HepG2 (cell line): Measurements from ENCODE around the gene FMNL1. TPM values are rescaled to one million over a fixed set of nuclear protein-coding genes. Genes with fewer than 3 reads are reported as not detected.
A peak's percentile ranks its signal among the peaks of the same experiment; 100 is the strongest.

Source experiments
- ATF7 ChIP-seq, 2 experiments: fragments of 450-650 bp in 1 of 2; sonication (generic) in 1 of 2; formaldehyde crosslinking in 1 of 2; IDR thresholded peaks; 2 replicates each; pipeline versions ENCODE4 v1.4.0 to v1.6.1; 2016 to 2020; ENCODE audit warnings: antibody characterized with exemption in 1 of 2, mild to moderate bottlenecking in 1 of 2, missing genetic modification reagents in 1 of 2
- CCDC6 ChIP-seq: sonication (generic); formaldehyde crosslinking; IDR thresholded peaks from 2 replicates; pipeline ENCODE4 v1.8.1; 2022; ENCODE audit warnings: mild to moderate bottlenecking, missing genetic modification reagents, moderate library complexity
- CEBPG ChIP-seq: IDR thresholded peaks from 2 replicates; pipeline ENCODE4 v1.6.1; 2016
- ETV5 ChIP-seq: IDR thresholded peaks from 2 replicates; pipeline ENCODE4 v1.6.1; 2018; ENCODE audit warnings: missing biosample characterization, missing genetic modification reagents, inconsistent platforms, borderline replicate concordance
- FOXA3 ChIP-seq: IDR thresholded peaks from 2 replicates; pipeline ENCODE4 v1.6.1; 2016; ENCODE audit warnings: missing genetic modification reagents, missing compliant biosample characterization
- HHEX ChIP-seq: IDR thresholded peaks from 2 replicates; pipeline ENCODE4 v1.6.1; 2016; ENCODE audit warnings: control low read depth
- LCORL ChIP-seq, 2 experiments: fragments of 450-650 bp in 1 of 2; sonication (generic) in 1 of 2; formaldehyde crosslinking in 1 of 2; IDR thresholded peaks; 2 replicates each; pipeline versions ENCODE4 v1.5.0 to v1.6.1; 2017 to 2020; ENCODE audit warnings: antibody characterized with exemption in 1 of 2, missing genetic modification reagents in 1 of 2
- NCOR1 ChIP-seq: fragments of 200-600 bp; sonication (generic); IDR thresholded peaks from 2 replicates; pipeline ENCODE4 v1.7.0; 2017; ENCODE audit warnings: antibody characterized with exemption, low read length, borderline replicate concordance
- NONO ChIP-seq, 2 experiments: fragments of 450-650 bp in 1 of 2; sonication (generic) in 1 of 2; formaldehyde crosslinking in 1 of 2; IDR thresholded peaks in 1 of 2; conservative IDR thresholded peaks in 1 of 2; 2 replicates each; pipeline versions ENCODE4 v1.6.1 to v1.8.0; 2017 to 2022; ENCODE audit warnings: mild to moderate bottlenecking in 1 of 2, missing genetic modification reagents in 1 of 2, moderate library complexity in 1 of 2
- POLR2A ChIP-seq, 2 experiments: IDR thresholded peaks; 2 replicates each; pipeline ENCODE4 v1.6.1; 2011; ENCODE audit warnings: low read depth in 2 of 2, low read length in 2 of 2, mild to moderate bottlenecking in 1 of 2, moderate library complexity in 1 of 2; ENCODE audit not compliant: insufficient read depth in 1 of 2
- RARG ChIP-seq: sonication (generic); formaldehyde crosslinking; IDR thresholded peaks from 2 replicates; pipeline ENCODE4 v1.4.0; 2020; ENCODE audit warnings: low read depth, mild to moderate bottlenecking, missing genetic modification reagents
- RELA ChIP-seq: sonication (generic); formaldehyde crosslinking; IDR thresholded peaks from 2 replicates; pipeline ENCODE4 v1.4.0; 2020; ENCODE audit warnings: missing genetic modification reagents
- RFX5 ChIP-seq: IDR thresholded peaks from 2 replicates; pipeline ENCODE4 v1.6.1; 2011; ENCODE audit warnings: low read depth, low read length, improper control_type of control experiment
- RFXAP ChIP-seq: sonication (generic); formaldehyde crosslinking; IDR thresholded peaks from 2 replicates; pipeline ENCODE4 v1.4.0; 2020; ENCODE audit warnings: missing genetic modification reagents, borderline replicate concordance
- SMARCC2 ChIP-seq: fragments of 450-650 bp; IDR thresholded peaks from 2 replicates; pipeline ENCODE4 v1.6.1; 2017; ENCODE audit warnings: antibody characterized with exemption, mild to moderate bottlenecking
- SOX5 ChIP-seq: IDR thresholded peaks from 2 replicates; pipeline ENCODE4 v1.6.1; 2016; ENCODE audit warnings: borderline replicate concordance
- SOX6 ChIP-seq, 2 experiments: fragments of 450-650 bp in 1 of 2; sonication (generic) in 1 of 2; formaldehyde crosslinking in 1 of 2; IDR thresholded peaks; 2 replicates each; pipeline versions ENCODE4 v1.4.0 to v1.6.1; 2017 to 2020; ENCODE audit warnings: antibody characterized with exemption in 1 of 2, mild to moderate bottlenecking in 1 of 2, missing genetic modification reagents in 1 of 2
- SRY ChIP-seq: sonication (generic); formaldehyde crosslinking; IDR thresholded peaks from 2 replicates; pipeline ENCODE4 v1.8.0; 2022; ENCODE audit warnings: mild to moderate bottlenecking, missing genetic modification reagents
- TCF12 ChIP-seq, 2 experiments: fragments of 450-650 bp in 1 of 2; sonication (generic) in 1 of 2; formaldehyde crosslinking in 1 of 2; IDR thresholded peaks; 2 replicates each; pipeline versions ENCODE4 v1.6.1 to v1.8.0; 2017 to 2022; ENCODE audit warnings: antibody characterized with exemption in 1 of 2, mild to moderate bottlenecking in 1 of 2, missing genetic modification reagents in 1 of 2, moderate library complexity in 1 of 2
- TEAD3 ChIP-seq: optimal IDR thresholded peaks from 2 replicates; pipeline ENCODE3; 2016; ENCODE audit warnings: borderline replicate concordance
- ZBTB21 ChIP-seq: sonication (generic); formaldehyde crosslinking; IDR thresholded peaks from 2 replicates; pipeline ENCODE4 v1.4.0; 2020; ENCODE audit warnings: missing genetic modification reagents
- ZFYVE20 ChIP-seq: sonication (generic); formaldehyde crosslinking; IDR thresholded peaks from 2 replicates; pipeline ENCODE4 v1.8.0; 2023; ENCODE audit warnings: low read depth, mild to moderate bottlenecking, moderate library complexity, missing genetic modification reagents, borderline replicate concordance
- ZNF292 ChIP-seq: sonication (generic); formaldehyde crosslinking; IDR thresholded peaks from 2 replicates; pipeline ENCODE4 v1.8.1; 2022; ENCODE audit warnings: mild to moderate bottlenecking, low read depth, missing genetic modification reagents, borderline replicate concordance
- ZNF547 ChIP-seq: sonication (generic); formaldehyde crosslinking; IDR thresholded peaks from 2 replicates; pipeline ENCODE4 v1.5.1; 2020; ENCODE audit warnings: mild to moderate bottlenecking, missing genetic modification reagents
- ZNF570 ChIP-seq: sonication (generic); formaldehyde crosslinking; IDR thresholded peaks from 2 replicates; pipeline ENCODE4 v1.4.0; 2020; ENCODE audit warnings: mild to moderate bottlenecking, missing genetic modification reagents, borderline replicate concordance
- ZNF572 ChIP-seq: sonication (generic); formaldehyde crosslinking; IDR thresholded peaks from 2 replicates; pipeline ENCODE4 v1.5.1; 2020; ENCODE audit warnings: mild to moderate bottlenecking, missing genetic modification reagents
- ZNF616 ChIP-seq: sonication (generic); formaldehyde crosslinking; IDR thresholded peaks from 2 replicates; pipeline ENCODE4 v1.5.0; 2020; ENCODE audit warnings: low read depth, mild to moderate bottlenecking, missing genetic modification reagents
- ZNF703 ChIP-seq: sonication (generic); formaldehyde crosslinking; IDR thresholded peaks from 2 replicates; pipeline ENCODE4 v1.5.1; 2020; ENCODE audit warnings: missing genetic modification reagents, mild to moderate bottlenecking, moderate library complexity, borderline replicate concordance
- ZNF775 ChIP-seq: sonication (generic); formaldehyde crosslinking; IDR thresholded peaks from 2 replicates; pipeline ENCODE4 v1.4.0; 2020; ENCODE audit warnings: missing genetic modification reagents, mild to moderate bottlenecking, moderate library complexity, borderline replicate concordance
- ZSCAN25 ChIP-seq: sonication (generic); formaldehyde crosslinking; IDR thresholded peaks from 2 replicates; pipeline ENCODE4 v1.8.0; 2022; ENCODE audit warnings: mild to moderate bottlenecking, missing genetic modification reagents
- polyA plus RNA-seq, 8 experiments: library from polyadenylated mRNA; depleted of rRNA in 3 of 8; stranded (reverse) in 7 of 8; unstranded in 1 of 8; fragments of >200 nt; fragmentation: Illumina TruSeq in 4 of 8; extraction: Trizol in 4 of 8; gene quantifications; 2 replicates each; pipeline versions ENCODE4 v1.2.1 to v1.2.3, GENCODE V29; 2011 to 2016; ENCODE audit warnings: low read depth in 4 of 8, missing spikeins in 1 of 8, mixed read lengths in 1 of 8; ENCODE audit not compliant: insufficient read depth in 1 of 8
- total RNA-seq, 5 experiments: library from RNA; depleted of rRNA; stranded (reverse); fragments of >200 nt; fragmentation: Illumina TruSeq; extraction: Trizol; gene quantifications; 2 replicates each; pipeline ENCODE4 v1.2.3, GENCODE V29; 2016; ENCODE audit warnings: low read depth in 1 of 5
- TF ChIP-seq, protein P1 (sequence below): sonication (generic); formaldehyde crosslinking; IDR thresholded peaks from 2 replicates; pipeline ENCODE4 v1.5.0; 2020; ENCODE audit warnings: missing genetic modification reagents, mild to moderate bottlenecking, borderline replicate concordance
- TF ChIP-seq, protein P2 (sequence below): sonication (generic); formaldehyde crosslinking; IDR thresholded peaks from 2 replicates; pipeline ENCODE4 v1.4.0; 2020; ENCODE audit warnings: mild to moderate bottlenecking, missing genetic modification reagents

The FMNL1 gene
- total and polyA plus RNA-seq, 2 of the 13 experiments (the other 11 are each of a cell fraction or from before 2014, with no cell fraction given): 0.53 to 0.70 TPM

DNA sequence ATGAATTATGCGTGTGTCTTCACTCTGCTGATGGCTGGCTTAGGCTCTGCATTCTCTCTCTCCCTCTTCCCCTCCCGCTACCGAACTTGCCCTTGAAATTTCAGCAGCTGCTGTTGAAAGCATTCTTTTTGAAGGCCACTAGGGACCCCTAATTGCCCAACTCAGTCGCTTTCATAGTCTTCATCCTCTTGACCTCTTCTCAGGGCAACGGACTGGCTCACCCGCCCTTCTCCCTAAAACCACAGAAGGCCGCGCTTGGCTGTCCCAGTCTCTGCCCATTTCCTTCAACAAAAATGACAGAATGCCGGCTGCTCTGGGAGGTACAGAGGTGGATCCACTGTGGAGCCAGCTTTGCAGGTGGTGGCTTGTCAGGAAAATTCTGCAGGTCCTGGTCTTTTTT, 21.0 kb upstream of the FMNL1 start (continued):
- no peak for TF ChIP-seq LCORL (IDR thresholded peaks at IDR 0.05)
- TF ChIP-seq LCORL (CRISPR knock-in tag; IDR thresholded peaks at IDR 0.05): no peak
- no peak for TF ChIP-seq SOX6 (IDR thresholded peaks at IDR 0.05)
- TF ChIP-seq SOX6 (CRISPR knock-in tag; IDR thresholded peaks at IDR 0.05): peak; percentile 80
- TF ChIP-seq ZNF570 (CRISPR knock-in tag): no peak
- TF ChIP-seq CCDC6 (CRISPR knock-in tag): no peak
- no peak for TF ChIP-seq POLR2A (IDR thresholded peaks at IDR 0.05; ENCODE audit: insufficient read depth in 1 of 2, low read depth in 2 of 2, low read length in 2 of 2)
- TF ChIP-seq ZSCAN25 (CRISPR knock-in tag): no peak
- TF ChIP-seq ATF7 (IDR thresholded peaks at IDR 0.05): no peak
- TF ChIP-seq ATF7 (CRISPR knock-in tag; IDR thresholded peaks at IDR 0.05): no peak
- TF ChIP-seq SOX5 (CRISPR knock-in tag): peak; percentile 19; the same call in 1 of the 2 replicates
- 0 out of 2 replicates have a peak, but pooled peaks have one; percentile 28 for TF ChIP-seq NCOR1
- TF ChIP-seq, protein P1, sequence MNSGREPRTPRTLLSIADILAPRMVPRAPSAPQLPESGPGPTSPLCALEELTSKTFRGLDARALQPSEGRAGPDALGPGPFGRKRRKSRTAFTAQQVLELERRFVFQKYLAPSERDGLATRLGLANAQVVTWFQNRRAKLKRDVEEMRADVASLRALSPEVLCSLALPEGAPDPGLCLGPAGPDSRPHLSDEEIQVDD (CRISPR knock-in tag): no peak
- no peak for TF ChIP-seq SMARCC2
- TF ChIP-seq, protein P2, sequence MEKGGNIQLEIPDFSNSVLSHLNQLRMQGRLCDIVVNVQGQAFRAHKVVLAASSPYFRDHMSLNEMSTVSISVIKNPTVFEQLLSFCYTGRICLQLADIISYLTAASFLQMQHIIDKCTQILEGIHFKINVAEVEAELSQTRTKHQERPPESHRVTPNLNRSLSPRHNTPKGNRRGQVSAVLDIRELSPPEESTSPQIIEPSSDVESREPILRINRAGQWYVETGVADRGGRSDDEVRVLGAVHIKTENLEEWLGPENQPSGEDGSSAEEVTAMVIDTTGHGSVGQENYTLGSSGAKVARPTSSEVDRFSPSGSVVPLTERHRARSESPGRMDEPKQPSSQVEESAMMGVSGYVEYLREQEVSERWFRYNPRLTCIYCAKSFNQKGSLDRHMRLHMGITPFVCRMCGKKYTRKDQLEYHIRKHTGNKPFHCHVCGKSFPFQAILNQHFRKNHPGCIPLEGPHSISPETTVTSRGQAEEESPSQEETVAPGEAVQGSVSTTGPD (CRISPR knock-in tag): no peak
- TF ChIP-seq RFX5: no peak
- TF ChIP-seq ZNF703 (CRISPR knock-in tag): 0 out of 2 replicates have a peak, but pooled peaks have one; percentile 68
- TF ChIP-seq CEBPG (CRISPR knock-in tag): peak; percentile 78
- TF ChIP-seq ZNF775 (CRISPR knock-in tag): no peak
- no peak for TF ChIP-seq ZNF572 (CRISPR knock-in tag)
- no peak for TF ChIP-seq ZBTB21 (CRISPR knock-in tag)
- TF ChIP-seq NONO (IDR thresholded peaks at IDR 0.05): no peak
- no peak for TF ChIP-seq NONO (CRISPR knock-in tag; conservative IDR thresholded peaks at IDR 0.05)
- TF ChIP-seq HHEX (CRISPR knock-in tag): no peak
- TF ChIP-seq ZNF547: no peak
- TF ChIP-seq ZNF616: no peak
- no peak for TF ChIP-seq RELA
- no peak for TF ChIP-seq FOXA3
- no peak for TF ChIP-seq ZFYVE20 (CRISPR knock-in tag)
- no peak for TF ChIP-seq RARG (CRISPR knock-in tag)
- peak; percentile 15; the same call in 1 of the 2 replicates for TF ChIP-seq ETV5 (CRISPR knock-in tag)
- TF ChIP-seq RFXAP (CRISPR knock-in tag): no peak
- TF ChIP-seq TCF12 (IDR thresholded peaks at IDR 0.05): no peak
- no peak for TF ChIP-seq TCF12 (CRISPR knock-in tag; IDR thresholded peaks at IDR 0.05)
- peak; percentile 56 for TF ChIP-seq TEAD3 (CRISPR knock-in tag)
- no peak for TF ChIP-seq SRY (CRISPR knock-in tag)
- TF ChIP-seq ZNF292 (CRISPR knock-in tag): no peak
